Esophagus squamous epithelium (tissue), 5 donors: ENCODE measurements around the gene IL1B. TPM values are rescaled to one million over a fixed set of nuclear protein-coding genes. Genes with fewer than 3 reads are reported as not detected.

Experiments used
- DNase-seq: peaks from one replicate; lab custom pipeline; 2025; lab: John Stamatoyannopoulos, UW
- H3K27ac ChIP-seq, 4 donors: fragments of 200-600 bp; sonication (generic); one replicate each; pipeline ENCODE4 v1.5.1; 2016 to 2019; ENCODE audit warnings: mild to moderate bottlenecking in 1 of 4
- H3K27me3 ChIP-seq, 4 donors: fragments of 200-600 bp; sonication (generic); 1 replicate in 3 of 4; 2 replicates in 1 of 4; pipeline versions ENCODE4 v1.5.1 to v1.6.0; 2017 to 2021; ENCODE audit warnings: antibody characterized with exemption in 1 of 4
- H3K36me3 ChIP-seq, 3 donors: fragments of 200-600 bp; sonication (generic); one replicate each; pipeline ENCODE4 v1.5.1; 2016 to 2019
- H3K4me1 ChIP-seq, 3 donors: fragments of 200-600 bp; sonication (generic); one replicate each; pipeline ENCODE4 v1.5.1; 2017 to 2019
- H3K4me3 ChIP-seq, 4 donors: fragments of 200-600 bp; sonication (generic); 1 replicate in 3 of 4; 2 replicates in 1 of 4; pipeline ENCODE4 v1.5.1; 2016 to 2019; ENCODE audit warnings: mild to moderate bottlenecking in 2 of 4, moderate library complexity in 1 of 4
- H3K9me3 ChIP-seq, 3 donors: fragments of 200-600 bp; sonication (generic); one replicate each; pipeline ENCODE4 v1.5.1; 2016 to 2019
- CTCF ChIP-seq, 6 experiments: fragments of 450-650 bp in 4 of 6; fragments of 200-600 bp in 2 of 6; sonication (generic) in 2 of 6; IDR thresholded peaks; one replicate each; pipeline ENCODE4 v1.5.1; 2016 to 2019; ENCODE audit warnings: antibody characterized with exemption in 6 of 6, mild to moderate bottlenecking in 4 of 6, moderate library complexity in 4 of 6
- POLR2A ChIP-seq, 4 donors: fragments of 450-650 bp; IDR thresholded peaks; one replicate each; pipeline ENCODE4 v1.6.1; 2017; ENCODE audit warnings: antibody characterized with exemption in 4 of 4, mild to moderate bottlenecking in 4 of 4, moderate library complexity in 3 of 4
- WGBS, 2 donors: methylation state at CpG; one replicate each; pipeline ENCODE4 v1.1.5; 2018; 5-methylcytosine and 5-hydroxymethylcytosine counted together
- intact Hi-C: fragments of 100-400 bp; cut with DNase I; formaldehyde crosslinking; loops from one replicate; pipeline ENCODE4 v1.15.0; 2022
- total RNA-seq, 4 donors: library from RNA; depleted of rRNA; stranded (reverse); fragments of >200 nt; gene quantifications; one replicate each; pipeline ENCODE4 v1.1.0, GENCODE V29; 2016
- donor health status: DM: yes; HTN: yes; CAD: no.

IL1B gene
- total RNA-seq, 4 donors from 2014 or later, result 1.3 to 16.5 (median 4.4) TPM

DNA sequence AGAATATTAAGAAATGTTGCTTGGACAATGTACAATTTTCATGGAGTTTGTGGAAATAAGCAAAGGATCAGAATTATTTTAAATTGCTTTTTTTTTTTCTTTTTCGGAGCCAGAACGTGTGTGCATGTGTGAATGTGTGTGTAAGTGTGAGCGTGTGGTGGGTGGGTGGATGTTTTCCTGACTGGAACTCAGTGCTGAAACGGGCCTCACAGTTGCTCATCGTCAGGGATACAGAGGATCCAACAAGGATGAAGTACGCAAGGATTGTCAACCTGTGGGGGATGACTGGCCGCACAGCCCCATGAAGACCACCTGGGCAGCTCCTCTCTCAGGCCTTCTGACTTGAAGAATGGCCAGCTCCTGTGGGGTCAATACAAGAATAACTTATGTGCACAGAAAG is 17.5 kb downstream of the IL1B start:
- Histone ChIP-seq H3K9me3 (no peaks in the 10 kb centered on the region), H3K4me3 (no peak overlapping the region), H3K4me1 (peaks cover 0 to 10% (median 6%) of the 10 kb centered on the region in 3 donors), H3K27ac (no peak overlapping the region), H3K36me3 (no peaks in the 10 kb centered on the region), H3K27me3 (no peaks in the 10 kb centered on the region)
- intact Hi-C loops, result no loop called here
- no peak for DNase-seq
- WGBS, 2 donors, result 75 to 83% methylated on average over 7 of the region's 7 CpGs
- TF ChIP-seq CTCF (IDR thresholded peaks at IDR 0.05) (no peak), POLR2A (IDR thresholded peaks at IDR 0.05) (no peak)

- intact Hi-C loops, result no loop called here
Measured at GRCh38 chr2:112818094-112818902, 18.3 kb downstream of the IL1B start.

DNA sequence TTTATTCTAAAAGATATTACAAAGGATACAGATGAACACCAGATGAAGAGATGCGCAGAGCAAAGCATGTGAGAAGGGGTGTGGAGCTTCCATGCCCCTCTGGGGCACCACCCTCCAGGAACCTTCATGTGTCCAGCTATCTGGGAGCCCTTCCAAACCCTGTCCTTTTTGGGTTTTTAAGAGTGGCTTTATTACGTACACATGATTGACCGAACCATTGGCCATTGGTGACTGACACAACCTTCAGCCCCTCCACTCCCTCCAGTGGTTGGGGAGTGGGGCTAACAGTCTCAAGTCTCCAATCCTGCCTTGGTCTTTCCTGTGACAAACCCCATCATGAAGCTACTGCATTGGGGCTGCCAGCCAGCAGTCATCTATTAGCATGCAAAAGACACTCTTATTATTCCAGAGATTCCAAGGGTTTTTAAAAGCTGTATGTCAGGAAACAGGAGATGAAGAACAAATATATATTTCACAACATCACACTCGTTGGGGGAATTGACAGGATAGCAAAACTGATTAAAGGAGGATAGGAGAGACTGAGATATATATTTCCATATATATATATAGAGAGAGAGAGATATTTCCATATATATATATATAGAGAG is 19.4 kb downstream of the IL1B start:
- H3K4me3 ChIP-seq, result no peak overlapping the region
- H3K27me3 ChIP-seq, result no peaks in the 10 kb centered on the region
- no peak overlapping the region for H3K27ac ChIP-seq
- no peaks in the 10 kb centered on the region for H3K9me3 ChIP-seq
- WGBS, 2 donors, result 74 to 79% methylated on average over 4 of the region's 4 CpGs
- no peaks in the 10 kb centered on the region for H3K36me3 ChIP-seq
- TF ChIP-seq CTCF (IDR thresholded peaks at IDR 0.05) (no peak), POLR2A (IDR thresholded peaks at IDR 0.05) (no peak)
- no peak for DNase-seq
- peaks cover 7 to 29% (median 22%) of the 10 kb centered on the region in 3 donors for H3K4me1 ChIP-seq
- intact Hi-C loops, result no loop called here

More at GRCh38 chr2:112818094-112818902, 18.3 kb downstream of the IL1B start:
- H3K9me3 ChIP-seq, result no peaks in the 10 kb centered on the region
- TF ChIP-seq CTCF (IDR thresholded peaks at IDR 0.05) (no peak), POLR2A (IDR thresholded peaks at IDR 0.05) (no peak)
- H3K36me3 ChIP-seq, result no peaks in the 10 kb centered on the region
- no peak overlapping the region for H3K4me3 ChIP-seq
- H3K27ac ChIP-seq, result no peak overlapping the region
- no peak for DNase-seq
- 56 to 63% methylated on average over 2 to 3 of the region's 3 CpGs for WGBS, 2 donors
- H3K27me3 ChIP-seq, result no peaks in the 10 kb centered on the region
- H3K4me1 ChIP-seq, result peaks cover 0 to 17% (median 11%) of the 10 kb centered on the region in 3 donors

DNA sequence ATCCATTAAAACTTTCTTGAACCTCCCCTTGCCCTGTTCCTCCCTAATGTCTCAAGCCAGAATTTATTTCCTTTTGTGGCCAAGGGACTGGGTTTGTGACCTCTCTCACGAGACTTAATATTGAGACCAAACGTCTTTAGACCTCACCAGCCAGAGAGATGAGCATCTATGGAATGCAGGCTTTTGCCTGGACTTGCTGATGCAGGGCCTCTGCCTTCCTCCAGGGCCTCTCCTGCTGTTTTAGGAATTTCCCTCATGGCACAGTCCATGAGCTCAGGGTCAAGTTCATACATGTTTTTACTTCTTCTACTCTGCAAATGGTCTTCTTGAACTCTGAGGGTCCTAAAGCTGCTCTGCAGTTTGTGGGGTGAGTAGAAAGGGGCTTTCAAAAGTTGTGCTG is 22.3 kb downstream of the IL1B start:
- TF ChIP-seq POLR2A (IDR thresholded peaks at IDR 0.05), result no peak
- TF ChIP-seq CTCF (IDR thresholded peaks at IDR 0.05), result peak in 3 of 6 experiments; percentile 25 to 55 (median 30)
- intact Hi-C loops, result no loop called here
- H3K9me3 ChIP-seq, result no peaks in the 10 kb centered on the region
- H3K36me3 ChIP-seq, result no peaks in the 10 kb centered on the region
- H3K4me3 ChIP-seq, result no peak overlapping the region
- WGBS, 2 donors, result 35 to 44% methylated on average over 2 of the region's 2 CpGs
- no peaks in the 10 kb centered on the region for H3K27me3 ChIP-seq
- peaks cover 7 to 40% (median 30%) of the 10 kb centered on the region in 3 donors for H3K4me1 ChIP-seq
- H3K27ac ChIP-seq, result peak overlapping the region in 3 of 4 donors; percentile 3 to 64 (median 39)
- DNase-seq, result no peak
